GM18511 (cell line): ENCODE measurements around the gene REV3L.
"Not testable (repeated sequence)": the region's sequence is repeated elsewhere in the genome, so short reads cannot be mapped to it uniquely, and the experiment has no call there.

ENCODE experiments used
- ATAC-seq: cut with Tn5 transposase; IDR thresholded peaks from one replicate; pipeline ENCODE4 v1.9.1; 2021; ENCODE audit warnings: mild to moderate bottlenecking, moderate library complexity; ENCODE audit not compliant: unreplicated experiment

The REV3L gene

GRCh38 chr6:111306104-111306888 is 176.7 kb downstream of the REV3L start:
- ATAC-seq, result no peak

- ATAC-seq, result peak; percentile 62
These were observed 181.1 kb downstream of the REV3L start for GRCh38 chr6:111301946-111302345.

- ATAC-seq, result peak; percentile 66
These were observed 181.8 kb downstream of the REV3L start for GRCh38 chr6:111300938-111301800.

GRCh38 chr6:111297776-111298175 is 185.2 kb downstream of the REV3L start:
- ATAC-seq, result no peak

GRCh38 chr6:111294374-111294967 is 188.5 kb downstream of the REV3L start:
- no peak for ATAC-seq

- ATAC-seq, result peak; percentile 31
These were observed 191.4 kb downstream of the REV3L start for GRCh38 chr6:111291336-111292259.

- ATAC-seq, result peak; percentile 92
These were observed 192.2 kb downstream of the REV3L start for GRCh38 chr6:111290689-111291335.

- not testable (repeated sequence) for ATAC-seq
These were observed 198.7 kb downstream of the REV3L start for GRCh38 chr6:111284356-111284755.

- no peak for ATAC-seq
These were observed 199.3 kb downstream of the REV3L start for GRCh38 chr6:111283707-111284106.

- no peak for ATAC-seq
These were observed 200.5 kb downstream of the REV3L start for GRCh38 chr6:111282515-111282914.

GRCh38 chr6:111280445-111280955 is 202.5 kb downstream of the REV3L start:
- no peak for ATAC-seq

- ATAC-seq, result no peak
These were observed 204.3 kb downstream of the REV3L start for GRCh38 chr6:111278731-111279130.

- no peak for ATAC-seq
These were observed 205.2 kb downstream of the REV3L start for GRCh38 chr6:111277819-111278218.

GRCh38 chr6:111276736-111277135 is 206.3 kb downstream of the REV3L start:
- ATAC-seq, result no peak

- no peak for ATAC-seq
These were observed 206.7 kb downstream of the REV3L start for GRCh38 chr6:111276335-111276734.

- no peak for ATAC-seq
These were observed 208.3 kb downstream of the REV3L start for GRCh38 chr6:111274593-111275217.

- no peak for ATAC-seq
These were observed 212.9 kb downstream of the REV3L start for GRCh38 chr6:111270121-111270520.

- ATAC-seq, result no peak
These were observed 213.5 kb downstream of the REV3L start for GRCh38 chr6:111269401-111269970.

- ATAC-seq, result no peak
These were observed 215.2 kb downstream of the REV3L start for GRCh38 chr6:111267764-111268333.
